ENCODE measurements around the gene MARVELD3.

Gene MARVELD3

DNA sequence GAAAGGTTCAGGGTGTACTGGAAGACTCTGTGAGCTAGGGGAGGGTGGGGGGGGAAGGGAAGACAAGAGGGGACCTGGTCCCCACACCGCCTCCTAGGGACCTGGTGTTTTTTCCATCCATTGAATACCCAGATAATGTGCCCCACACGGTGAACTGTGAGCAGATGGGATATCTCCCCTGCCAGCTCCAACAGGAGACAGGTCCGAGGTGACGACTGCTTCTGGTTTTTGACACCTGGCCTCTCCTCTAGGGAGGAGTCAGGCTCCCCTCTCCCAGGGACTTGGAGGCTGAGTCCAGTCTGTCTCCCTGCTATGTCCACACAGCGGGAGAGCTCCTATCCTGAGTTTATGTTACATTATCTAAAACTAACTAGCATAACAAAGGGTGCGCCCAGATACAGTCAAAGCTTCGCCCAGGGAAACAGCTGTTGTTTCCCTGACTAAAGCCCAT is 1.8 kb downstream of the MARVELD3 start:
- H3K27me3 ChIP-seq (ENCODE audit: control insufficient read depth, insufficient read depth, low read length), result peaks cover 5% of the 10 kb centered on the region
- H3K4me3 ChIP-seq (ENCODE audit: low read length), result peak overlapping the region; percentile 41
- no peaks in the 10 kb centered on the region for H3K4me1 ChIP-seq (ENCODE audit: control insufficient read depth, insufficient read depth, low read length)
- no peak overlapping the region for H3K27ac ChIP-seq (ENCODE audit: low read depth, low read length)
- H3K36me3 ChIP-seq (ENCODE audit: control insufficient read depth, insufficient read depth, low read length), result no peaks in the 10 kb centered on the region
- no peak overlapping the region for H3K9ac ChIP-seq (ENCODE audit: low read length)

DNA sequence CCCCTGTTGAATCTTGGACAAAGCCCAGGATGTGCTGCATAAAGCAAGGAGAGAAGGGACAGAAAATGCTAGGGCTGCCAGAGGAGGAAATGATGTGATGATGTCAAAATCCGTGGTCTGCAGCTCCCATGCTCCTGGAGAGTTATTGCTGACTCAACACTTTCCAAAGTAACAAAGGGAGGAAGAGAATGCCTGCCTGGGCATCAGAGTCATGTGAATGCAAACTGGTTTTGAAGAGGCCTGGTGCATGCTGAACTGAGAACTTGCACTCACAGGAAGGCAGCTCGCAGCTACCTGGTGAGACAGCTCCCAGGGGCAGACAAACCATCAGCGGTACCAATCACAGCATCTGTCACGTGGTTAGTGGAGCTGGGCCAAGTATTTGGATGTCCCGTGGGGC is 2.8 kb downstream of the MARVELD3 start:
- Histone ChIP-seq H3K4me1 (ENCODE audit: control insufficient read depth, insufficient read depth, low read length) (no peaks in the 10 kb centered on the region), H3K36me3 (ENCODE audit: control insufficient read depth, insufficient read depth, low read length) (no peaks in the 10 kb centered on the region), H3K27me3 (ENCODE audit: control insufficient read depth, insufficient read depth, low read length) (peaks cover 5% of the 10 kb centered on the region), H3K9ac (ENCODE audit: low read length) (no peak overlapping the region), H3K27ac (ENCODE audit: low read depth, low read length) (no peak overlapping the region), H3K4me3 (ENCODE audit: low read length) (no peak overlapping the region)

DNA sequence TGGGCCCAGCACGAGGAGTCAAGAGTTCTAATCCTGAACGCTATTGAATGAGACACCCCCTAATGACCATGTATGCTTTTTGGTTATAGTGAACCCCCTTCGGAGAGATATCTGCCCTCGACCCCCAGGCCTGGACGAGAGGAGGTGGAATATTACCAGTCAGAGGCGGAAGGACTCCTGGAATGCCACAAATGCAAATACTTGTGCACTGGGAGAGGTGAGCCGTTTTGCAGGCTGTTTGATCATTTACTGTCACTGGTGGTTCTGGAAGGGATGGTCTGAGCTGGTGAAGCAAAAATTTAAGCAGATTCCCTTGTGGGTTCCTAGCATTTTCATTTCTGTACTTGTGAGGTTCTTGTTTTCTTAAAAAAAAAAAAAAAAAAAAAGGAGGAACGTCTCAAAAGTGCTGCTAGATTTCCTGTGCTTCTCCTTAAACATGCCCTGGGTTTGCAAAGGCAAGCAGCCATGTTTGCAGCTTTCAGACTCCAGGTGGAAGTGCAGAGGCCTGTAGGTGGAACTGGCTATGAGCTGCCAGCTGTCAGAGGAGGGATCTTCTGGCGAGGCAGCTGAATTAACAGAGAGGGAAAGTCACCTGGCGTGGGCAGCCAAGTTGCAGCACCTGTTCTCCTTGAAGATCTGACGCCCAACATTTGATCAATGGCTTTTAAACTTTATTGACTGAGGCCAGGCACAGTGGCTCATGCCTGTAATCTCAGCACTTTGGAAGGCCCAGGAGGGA is 3.5 kb downstream of the MARVELD3 start:
- H3K36me3 ChIP-seq (ENCODE audit: control insufficient read depth, insufficient read depth, low read length), result no peaks in the 10 kb centered on the region
- peaks cover 5% of the 10 kb centered on the region for H3K27me3 ChIP-seq (ENCODE audit: control insufficient read depth, insufficient read depth, low read length)
- no peak overlapping the region for H3K27ac ChIP-seq (ENCODE audit: low read depth, low read length)
- no peaks in the 10 kb centered on the region for H3K4me1 ChIP-seq (ENCODE audit: control insufficient read depth, insufficient read depth, low read length)
- no peak overlapping the region for H3K4me3 ChIP-seq (ENCODE audit: low read length)
- H3K9ac ChIP-seq (ENCODE audit: low read length), result no peak overlapping the region

DNA sequence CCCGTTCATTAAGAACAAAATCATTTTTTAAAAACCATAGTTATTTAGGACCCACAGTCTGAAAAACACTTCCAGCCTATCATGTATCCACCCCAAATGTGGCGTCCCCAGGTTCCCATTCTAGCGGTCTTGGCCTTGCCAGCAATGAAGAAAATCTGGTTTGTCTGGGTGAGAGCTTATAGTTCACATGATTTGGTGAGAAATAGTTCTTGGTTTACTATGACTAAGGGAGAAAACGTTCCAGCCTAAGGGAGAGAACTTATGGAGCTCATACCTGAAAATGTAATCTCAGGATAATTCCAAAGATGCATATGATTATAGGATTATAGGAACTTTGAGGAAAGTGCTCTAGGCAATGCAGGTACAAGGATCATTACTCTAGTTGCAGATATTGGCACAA is 4.8 kb downstream of the MARVELD3 start:
- no peak overlapping the region for H3K9ac ChIP-seq (ENCODE audit: low read length)
- no peak overlapping the region for H3K4me3 ChIP-seq (ENCODE audit: low read length)
- peaks cover 2% of the 10 kb centered on the region for H3K27me3 ChIP-seq (ENCODE audit: control insufficient read depth, insufficient read depth, low read length)
- no peak overlapping the region for H3K27ac ChIP-seq (ENCODE audit: low read depth, low read length)
- no peaks in the 10 kb centered on the region for H3K4me1 ChIP-seq (ENCODE audit: control insufficient read depth, insufficient read depth, low read length)
- H3K36me3 ChIP-seq (ENCODE audit: control insufficient read depth, insufficient read depth, low read length), result no peaks in the 10 kb centered on the region

DNA sequence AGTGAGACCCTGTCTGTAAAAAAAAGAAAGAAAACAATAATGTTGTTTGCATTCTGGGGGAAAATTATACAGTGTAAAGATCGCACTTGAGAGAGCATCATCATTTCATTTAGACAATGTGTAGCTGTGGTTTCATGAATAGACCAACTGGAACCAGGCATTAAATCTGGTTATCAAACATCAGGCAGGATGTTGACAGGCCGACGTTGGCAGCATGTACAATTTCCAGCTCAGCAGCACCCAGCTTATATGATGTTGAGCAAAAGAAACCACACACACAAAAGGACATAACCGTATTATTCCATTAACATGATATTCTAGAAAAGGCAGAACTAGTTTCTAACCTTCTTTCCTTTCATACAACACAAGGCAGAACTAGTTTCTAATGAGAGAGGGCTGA is 5.8 kb downstream of the MARVELD3 start:
- Histone ChIP-seq H3K4me3 (ENCODE audit: low read length) (no peak overlapping the region), H3K27ac (ENCODE audit: low read depth, low read length) (no peak overlapping the region), H3K9ac (ENCODE audit: low read length) (no peak overlapping the region), H3K4me1 (ENCODE audit: control insufficient read depth, insufficient read depth, low read length) (no peaks in the 10 kb centered on the region), H3K36me3 (ENCODE audit: control insufficient read depth, insufficient read depth, low read length) (no peaks in the 10 kb centered on the region), H3K27me3 (ENCODE audit: control insufficient read depth, insufficient read depth, low read length) (peaks cover 2% of the 10 kb centered on the region)

DNA sequence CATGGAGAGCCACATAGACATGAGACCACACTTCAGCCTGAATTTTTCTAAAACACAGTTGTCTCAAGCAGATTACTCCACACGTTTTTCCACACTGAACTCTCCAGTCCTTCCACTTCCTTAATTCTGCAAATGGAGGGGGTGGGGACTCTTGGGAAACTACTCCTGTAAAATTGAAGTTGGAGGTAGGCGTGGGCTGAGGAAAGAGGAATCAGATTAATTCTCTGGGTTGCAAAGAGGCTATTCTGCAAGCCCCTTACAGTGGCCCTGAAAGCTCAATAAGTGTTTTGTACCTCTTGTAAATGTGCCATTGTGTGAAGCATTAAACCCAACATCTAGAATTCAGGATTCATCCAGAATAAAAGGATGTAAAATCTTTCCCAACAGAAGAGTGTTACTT is 9.6 kb downstream of the MARVELD3 start:
- Histone ChIP-seq H3K4me3 (ENCODE audit: low read length) (no peak overlapping the region), H3K4me1 (ENCODE audit: control insufficient read depth, insufficient read depth, low read length) (no peaks in the 10 kb centered on the region)

DNA sequence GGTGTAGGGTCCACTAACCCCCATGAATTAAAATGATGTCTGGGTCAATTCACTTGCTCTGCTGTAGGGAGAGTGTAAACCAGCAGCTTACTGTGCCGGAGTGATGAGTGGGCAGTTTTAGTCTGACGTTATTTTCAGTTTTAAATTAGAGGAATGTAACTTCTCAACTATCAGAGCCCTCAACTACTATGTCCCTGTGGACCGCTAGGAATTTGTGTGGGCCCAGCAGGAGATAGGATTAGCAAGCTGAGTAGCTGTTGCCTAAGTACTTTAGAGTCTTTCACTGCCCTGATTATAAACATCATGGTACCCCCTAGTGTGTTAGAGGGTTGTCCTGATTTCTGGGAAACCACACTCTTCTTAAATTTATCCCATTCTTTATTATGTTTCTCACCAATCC is 11.4 kb downstream of the MARVELD3 start:
- no peaks in the 10 kb centered on the region for H3K27me3 ChIP-seq (ENCODE audit: control insufficient read depth, insufficient read depth, low read length)
- H3K27ac ChIP-seq (ENCODE audit: low read depth, low read length), result no peak overlapping the region
- H3K4me3 ChIP-seq (ENCODE audit: low read length), result no peak overlapping the region
- no peaks in the 10 kb centered on the region for H3K36me3 ChIP-seq (ENCODE audit: control insufficient read depth, insufficient read depth, low read length)
- H3K9ac ChIP-seq (ENCODE audit: low read length), result no peak overlapping the region
- no peaks in the 10 kb centered on the region for H3K4me1 ChIP-seq (ENCODE audit: control insufficient read depth, insufficient read depth, low read length)

More for the DNA sequence above, 9.6 kb downstream of the MARVELD3 start:
- Histone ChIP-seq H3K27ac (ENCODE audit: low read depth, low read length) (no peak overlapping the region), H3K27me3 (ENCODE audit: control insufficient read depth, insufficient read depth, low read length) (no peaks in the 10 kb centered on the region), H3K36me3 (ENCODE audit: control insufficient read depth, insufficient read depth, low read length) (no peaks in the 10 kb centered on the region), H3K9ac (ENCODE audit: low read length) (no peak overlapping the region)

DNA sequence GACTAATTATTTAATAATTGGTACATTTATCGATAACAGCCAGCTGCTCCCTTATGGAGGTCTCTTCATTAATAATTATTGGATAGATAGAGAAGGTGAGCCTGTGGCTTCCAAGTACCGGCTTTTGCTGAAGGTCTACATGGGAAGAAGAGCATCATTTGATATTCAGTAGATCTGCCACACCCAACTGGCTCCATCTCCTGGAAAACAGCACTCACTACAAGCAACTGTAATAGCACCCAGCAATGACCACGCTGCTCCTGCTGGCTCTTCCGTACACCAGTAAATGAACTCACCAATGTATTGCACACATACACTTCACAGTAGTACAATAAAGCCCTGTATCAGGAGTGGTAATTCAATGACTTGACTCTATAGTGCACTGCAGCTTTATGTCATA is 19.5 kb downstream of the MARVELD3 start:
- Histone ChIP-seq H3K9ac (ENCODE audit: low read length) (no peak overlapping the region), H3K4me3 (ENCODE audit: low read length) (no peak overlapping the region), H3K27ac (ENCODE audit: low read depth, low read length) (no peak overlapping the region), H3K36me3 (ENCODE audit: control insufficient read depth, insufficient read depth, low read length) (peaks cover 16% of the 10 kb centered on the region), H3K4me1 (ENCODE audit: control insufficient read depth, insufficient read depth, low read length) (no peaks in the 10 kb centered on the region), H3K27me3 (ENCODE audit: control insufficient read depth, insufficient read depth, low read length) (no peaks in the 10 kb centered on the region)

DNA sequence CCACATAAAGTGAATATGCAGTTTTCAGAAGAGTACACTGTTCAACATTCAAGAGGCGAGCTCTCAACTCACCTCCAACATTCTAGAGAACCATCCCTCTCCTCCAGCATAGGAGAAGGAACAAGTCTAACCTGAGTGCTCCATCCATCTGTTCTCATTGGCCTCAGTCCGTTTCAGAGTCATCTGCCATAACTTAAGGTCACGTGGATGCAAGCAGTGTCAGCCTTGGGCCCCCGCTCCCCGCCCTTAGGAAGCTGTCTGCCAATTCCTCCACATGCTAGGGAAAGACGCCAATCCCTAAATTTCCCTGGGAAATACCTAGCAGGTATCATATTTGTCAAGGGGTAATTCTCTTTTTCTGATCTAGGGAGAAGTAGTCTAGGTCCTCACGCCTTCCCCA is 21.4 kb downstream of the MARVELD3 start:
- peaks cover 16% of the 10 kb centered on the region for H3K36me3 ChIP-seq (ENCODE audit: control insufficient read depth, insufficient read depth, low read length)
- no peak overlapping the region for H3K9ac ChIP-seq (ENCODE audit: low read length)
- H3K4me3 ChIP-seq (ENCODE audit: low read length), result no peak overlapping the region
- no peaks in the 10 kb centered on the region for H3K4me1 ChIP-seq (ENCODE audit: control insufficient read depth, insufficient read depth, low read length)
- H3K27me3 ChIP-seq (ENCODE audit: control insufficient read depth, insufficient read depth, low read length), result no peaks in the 10 kb centered on the region
- H3K27ac ChIP-seq (ENCODE audit: low read depth, low read length), result no peak overlapping the region

DNA sequence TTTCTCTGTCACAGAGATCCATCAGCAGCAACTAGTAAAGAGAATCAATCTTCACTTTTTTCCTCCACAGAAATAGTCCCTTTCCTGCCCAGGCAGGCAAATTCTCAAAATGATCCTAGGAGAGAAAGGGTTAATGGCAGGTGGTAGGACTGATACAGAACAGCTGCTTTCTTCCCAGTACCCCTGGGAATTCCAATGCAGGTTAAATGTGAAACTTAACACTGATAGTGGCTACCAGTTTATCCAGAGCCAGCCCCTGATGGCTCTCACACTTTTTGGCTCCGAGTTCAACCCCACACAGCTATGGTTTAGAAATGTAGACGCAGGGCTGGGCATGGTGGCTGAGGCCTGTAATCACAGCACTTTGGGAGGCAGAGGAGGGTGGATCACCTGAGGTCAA is 22.2 kb downstream of the MARVELD3 start:
- H3K9ac ChIP-seq (ENCODE audit: low read length), result no peak overlapping the region
- H3K4me1 ChIP-seq (ENCODE audit: control insufficient read depth, insufficient read depth, low read length), result no peaks in the 10 kb centered on the region
- H3K4me3 ChIP-seq (ENCODE audit: low read length), result no peak overlapping the region
- H3K27ac ChIP-seq (ENCODE audit: low read depth, low read length), result no peak overlapping the region
- peaks cover 19% of the 10 kb centered on the region for H3K36me3 ChIP-seq (ENCODE audit: control insufficient read depth, insufficient read depth, low read length)
- no peaks in the 10 kb centered on the region for H3K27me3 ChIP-seq (ENCODE audit: control insufficient read depth, insufficient read depth, low read length)

DNA sequence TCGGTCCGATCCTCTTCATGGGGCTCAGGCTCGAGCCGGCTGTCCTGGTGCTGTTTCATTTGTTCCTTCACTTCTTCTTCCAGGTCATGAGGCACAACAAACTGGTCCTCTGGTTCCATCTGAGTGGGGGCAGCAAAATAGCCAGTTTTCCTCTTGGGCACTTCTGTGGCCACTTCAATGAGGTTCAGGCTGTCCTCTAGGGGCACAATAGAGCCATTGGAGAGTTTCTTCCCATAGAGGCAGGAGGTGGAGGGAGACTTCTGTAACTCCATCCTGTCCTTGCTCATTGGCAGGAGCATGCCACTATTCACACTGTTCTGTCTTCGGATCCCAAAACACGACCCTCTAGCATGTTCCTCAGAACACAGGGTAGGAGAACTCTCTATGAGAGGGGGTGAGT is 22.9 kb downstream of the MARVELD3 start:
- Histone ChIP-seq H3K9ac (ENCODE audit: low read length) (no peak overlapping the region), H3K4me3 (ENCODE audit: low read length) (no peak overlapping the region), H3K27ac (ENCODE audit: low read depth, low read length) (no peak overlapping the region), H3K36me3 (ENCODE audit: control insufficient read depth, insufficient read depth, low read length) (peaks cover 19% of the 10 kb centered on the region), H3K27me3 (ENCODE audit: control insufficient read depth, insufficient read depth, low read length) (no peaks in the 10 kb centered on the region), H3K4me1 (ENCODE audit: control insufficient read depth, insufficient read depth, low read length) (no peaks in the 10 kb centered on the region)

DNA sequence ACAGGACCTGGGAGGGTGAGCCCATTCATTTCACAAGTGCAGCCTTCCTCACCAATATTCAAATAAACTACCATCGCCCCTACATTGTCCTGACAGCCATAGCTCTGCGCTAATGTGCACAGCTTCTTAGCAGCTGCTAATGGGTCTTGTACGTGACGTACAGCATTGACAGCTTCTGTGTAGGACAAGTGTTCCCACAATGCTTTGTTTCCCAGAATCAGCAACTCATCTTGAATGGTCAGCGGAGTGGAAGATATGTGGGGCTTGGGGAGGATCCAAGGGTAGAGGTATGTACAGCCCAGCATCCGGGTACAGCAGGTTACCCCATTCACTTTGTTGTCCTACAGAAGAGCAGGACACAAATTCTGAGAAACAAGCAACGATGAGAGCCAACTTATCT is 23.7 kb downstream of the MARVELD3 start:
- Histone ChIP-seq H3K9ac (ENCODE audit: low read length) (no peak overlapping the region), H3K4me3 (ENCODE audit: low read length) (no peak overlapping the region), H3K27ac (ENCODE audit: low read depth, low read length) (no peak overlapping the region), H3K36me3 (ENCODE audit: control insufficient read depth, insufficient read depth, low read length) (peaks cover 19% of the 10 kb centered on the region), H3K4me1 (ENCODE audit: control insufficient read depth, insufficient read depth, low read length) (no peaks in the 10 kb centered on the region), H3K27me3 (ENCODE audit: control insufficient read depth, insufficient read depth, low read length) (no peaks in the 10 kb centered on the region)

DNA sequence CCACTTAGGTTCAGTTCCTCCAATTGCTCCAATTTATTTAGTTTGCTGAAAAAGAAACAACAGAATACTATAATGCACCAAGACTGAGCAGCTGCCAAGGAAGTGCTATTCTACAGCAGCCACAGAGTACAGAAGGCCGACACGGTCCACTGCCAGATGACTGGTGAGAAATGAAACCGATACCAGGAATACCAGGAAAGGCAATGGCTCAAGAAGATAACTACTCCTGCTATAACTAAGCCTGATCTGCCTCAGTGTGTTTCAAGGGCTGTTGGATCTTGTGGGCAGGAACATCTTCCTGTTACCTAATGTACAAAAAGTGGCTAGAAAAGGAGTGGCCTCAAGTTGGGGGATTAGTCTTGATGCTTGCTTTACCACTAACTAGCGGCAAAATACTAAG is 32.8 kb downstream of the MARVELD3 start:
- H3K4me1 ChIP-seq (ENCODE audit: control insufficient read depth, insufficient read depth, low read length), result no peaks in the 10 kb centered on the region
- no peak overlapping the region for H3K9ac ChIP-seq (ENCODE audit: low read length)
- peaks cover 11% of the 10 kb centered on the region for H3K36me3 ChIP-seq (ENCODE audit: control insufficient read depth, insufficient read depth, low read length)
- no peak overlapping the region for H3K27ac ChIP-seq (ENCODE audit: low read depth, low read length)
- no peaks in the 10 kb centered on the region for H3K27me3 ChIP-seq (ENCODE audit: control insufficient read depth, insufficient read depth, low read length)
- no peak overlapping the region for H3K4me3 ChIP-seq (ENCODE audit: low read length)
